Calu3 (cell line): Measurements from ENCODE around the gene C5orf52. TPM values are rescaled to one million over a fixed set of nuclear protein-coding genes. Genes with fewer than 3 reads are reported as not detected.

Experiments used
- BruUV-seq: library from RNA; stranded (reverse); fragments of 400-500 nt; replicated peaks from 2 replicates; lab custom pipeline; 2021; lab: Mats Ljungman, UMichigan
- CTCF ChIA-PET: fragments of 300-600 bp; sonication (Branson Sonifier 250); formaldehyde crosslinking; loops from one replicate; lab custom pipeline; 2022; ENCODE audit warnings: antibody characterized with exemption; lab: Charles Lee
- DNase-seq: peaks from one replicate; pipeline ENCODE4 v3.0.0; 2022
- H3K27ac Mint-ChIP-seq: one replicate; pipeline ENCODE4 v1.8.0; 2022; ENCODE audit warnings: mixed read lengths; ENCODE audit not compliant: unreplicated experiment
- H3K27me3 Mint-ChIP-seq: one replicate; pipeline ENCODE4 v1.8.0; 2022; ENCODE audit warnings: mixed read lengths; ENCODE audit not compliant: unreplicated experiment
- H3K36me3 Mint-ChIP-seq: one replicate; pipeline ENCODE4 v1.8.0; 2022; ENCODE audit warnings: mild to moderate bottlenecking, moderate library complexity, mixed read lengths; ENCODE audit not compliant: insufficient read depth, unreplicated experiment
- H3K4me1 Mint-ChIP-seq: one replicate; pipeline ENCODE4 v1.8.0; 2022; ENCODE audit warnings: mild to moderate bottlenecking, low read depth, mixed read lengths; ENCODE audit not compliant: unreplicated experiment
- H3K4me3 Mint-ChIP-seq: one replicate; pipeline ENCODE4 v1.8.0; 2022; ENCODE audit warnings: mild to moderate bottlenecking, low read depth, moderate library complexity, mixed read lengths; ENCODE audit not compliant: unreplicated experiment
- H3K9me3 Mint-ChIP-seq: one replicate; pipeline ENCODE4 v1.8.0; 2022; ENCODE audit warnings: low read depth, mixed read lengths; ENCODE audit not compliant: unreplicated experiment
- CTCF ChIP-seq: fragments of 200-600 bp; IDR thresholded peaks from one replicate; pipeline ENCODE4 v1.8.0; 2022; ENCODE audit warnings: antibody characterized with exemption; ENCODE audit not compliant: unreplicated experiment
- intact Hi-C: fragments of 100-400 bp; cut with micrococcal nuclease; formaldehyde crosslinking; loops from one replicate; pipeline ENCODE4 v1.10.0; 2022; ENCODE audit not compliant: unreplicated experiment
- total RNA-seq: library from RNA; stranded (reverse); gene quantifications from 2 replicates; pipeline ENCODE4 v1.2.3, GENCODE V29; 2022

C5orf52 gene
- total RNA-seq, 1 experiment from 2014 or later, result not detected

GRCh38 chr5:157640406-157641066, 30.8 kb upstream of the C5orf52 start:
- intact Hi-C loops, result no loop called here
- CTCF ChIA-PET, result interaction anchor here (0.5 kb wide), 1 partner anchor 26 kb away, joined by 8 read pairs; no protein-coding TSS in a partner anchor
- no peak overlapping the region for H3K4me3 Mint-ChIP-seq
- H3K27ac Mint-ChIP-seq, result no peak overlapping the region
- no TSS peak for BruUV-seq
- no peaks in the 10 kb centered on the region for H3K36me3 Mint-ChIP-seq
- H3K27me3 Mint-ChIP-seq, result no peaks in the 10 kb centered on the region
- no peak for DNase-seq
- H3K9me3 Mint-ChIP-seq, result no peaks in the 10 kb centered on the region
- TF ChIP-seq CTCF, result no peak
- no peaks in the 10 kb centered on the region for H3K4me1 Mint-ChIP-seq

GRCh38 chr5:157648275-157648990, 22.9 kb upstream of the C5orf52 start:
- TF ChIP-seq CTCF, result no peak
- Mint-ChIP-seq H3K4me1 (no peaks in the 10 kb centered on the region), H3K27ac (no peak overlapping the region), H3K9me3 (peaks cover 11% of the 10 kb centered on the region), H3K27me3 (no peaks in the 10 kb centered on the region), H3K4me3 (no peak overlapping the region), H3K36me3 (peaks cover 7% of the 10 kb centered on the region)
- DNase-seq, result no peak
- CTCF ChIA-PET, result interaction anchor here (0.6 kb wide), 1 partner anchor 57 kb away, joined by 6 read pairs; no protein-coding TSS in a partner anchor
- BruUV-seq, result no TSS peak
- intact Hi-C loops, result no loop called here

- H3K9me3 Mint-ChIP-seq, result peaks cover 14% of the 10 kb centered on the region
- H3K36me3 Mint-ChIP-seq, result peaks cover 7% of the 10 kb centered on the region
- no peak for TF ChIP-seq CTCF
- H3K27me3 Mint-ChIP-seq, result no peaks in the 10 kb centered on the region
- intact Hi-C loops, result no loop called here
- no peak overlapping the region for H3K4me3 Mint-ChIP-seq
- BruUV-seq, result no TSS peak
- no peak for DNase-seq
- CTCF ChIA-PET, result interaction anchor here (0.6 kb wide), 1 partner anchor 58 kb away, joined by 6 read pairs; no protein-coding TSS in a partner anchor
- H3K27ac Mint-ChIP-seq, result no peak overlapping the region
- no peaks in the 10 kb centered on the region for H3K4me1 Mint-ChIP-seq
Observed at GRCh38 chr5:157649101-157649500, 22.2 kb upstream of the C5orf52 start.

- CTCF ChIA-PET, result no interaction called here
- intact Hi-C loops, result no loop called here
- H3K36me3 Mint-ChIP-seq, result peaks cover 7% of the 10 kb centered on the region
- no peak for TF ChIP-seq CTCF
- no peak for DNase-seq
- no peaks in the 10 kb centered on the region for H3K27me3 Mint-ChIP-seq
- H3K4me1 Mint-ChIP-seq, result no peaks in the 10 kb centered on the region
- H3K9me3 Mint-ChIP-seq, result peaks cover 14% of the 10 kb centered on the region
- peak overlapping the region; percentile 55 for H3K4me3 Mint-ChIP-seq
- no TSS peak for BruUV-seq
- no peak overlapping the region for H3K27ac Mint-ChIP-seq
Observed at GRCh38 chr5:157650991-157651611, 20.2 kb upstream of the C5orf52 start.
